Stomach (tissue), 9 donors: ENCODE data around the gene STX4. TPM values are rescaled to one million over a fixed set of nuclear protein-coding genes. Genes with fewer than 3 reads are reported as not detected.

Source experiments
- DNase-seq, 2 donors: peaks; one replicate each; pipeline versions ENCODE4 v3.0.0 to v3.0.0-alpha.2; 2013 to 2019
- H3K27ac ChIP-seq, 5 donors: fragments of 200-600 bp in 4 of 5; sonication (generic) in 4 of 5; one replicate each; pipeline ENCODE4 v1.5.1; 2013 to 2019; ENCODE audit warnings: mild to moderate bottlenecking in 1 of 5, moderate library complexity in 1 of 5
- H3K27me3 ChIP-seq, 3 donors: fragments of 200-600 bp; sonication (generic); one replicate each; pipeline ENCODE4 v1.5.1; 2017 to 2019; ENCODE audit warnings: mixed run types in 1 of 3
- H3K36me3 ChIP-seq, 4 donors: fragments of 200-600 bp; sonication (generic); 1 replicate in 3 of 4; 2 replicates in 1 of 4; pipeline ENCODE4 v1.5.1; 2016 to 2019
- H3K4me1 ChIP-seq, 4 donors: fragments of 200-600 bp; sonication (generic); one replicate each; pipeline ENCODE4 v1.5.1; 2016 to 2019
- H3K4me3 ChIP-seq, 4 donors: fragments of 200-600 bp; sonication (generic) in 3 of 4; one replicate each; pipeline ENCODE4 v1.5.1; 2016 to 2019; ENCODE audit warnings: mild to moderate bottlenecking in 1 of 4
- H3K9me3 ChIP-seq, 4 donors: fragments of 200-600 bp; sonication (generic); one replicate each; pipeline ENCODE4 v1.5.1; 2016 to 2019
- CTCF ChIP-seq, 7 experiments: fragments of 450-650 bp in 4 of 7; fragments of 200-600 bp in 3 of 7; sonication (generic) in 3 of 7; IDR thresholded peaks; one replicate each; pipeline ENCODE4 v1.5.1; 2016 to 2019; ENCODE audit warnings: antibody characterized with exemption in 7 of 7, control low read depth in 2 of 7, mild to moderate bottlenecking in 1 of 7
- EP300 ChIP-seq: sonication (generic); formaldehyde crosslinking; IDR thresholded peaks from one replicate; pipeline ENCODE4 v1.6.1; 2017; ENCODE audit warnings: antibody characterized with exemption
- POLR2A ChIP-seq, 4 donors: fragments of 450-650 bp; IDR thresholded peaks; one replicate each; pipeline ENCODE4 v1.6.1; 2016; ENCODE audit warnings: antibody characterized with exemption in 4 of 4, control low read depth in 2 of 4, mild to moderate bottlenecking in 1 of 4, moderate library complexity in 1 of 4
- POLR2AphosphoS5 ChIP-seq, 3 donors: sonication (generic); formaldehyde crosslinking; IDR thresholded peaks; one replicate each; pipeline ENCODE4 v1.6.1; 2016; ENCODE audit warnings: antibody characterized with exemption in 3 of 3
- WGBS, 5 donors: extraction: QIAGEN DNeasy Blood & Tissue Kit in 3 of 5; methylation state at CpG; one replicate each; pipeline versions ENCODE4 v1.1.5 to v1.1.7; 2013 to 2018; 5-methylcytosine and 5-hydroxymethylcytosine counted together
- intact Hi-C: fragments of 100-400 bp; cut with DNase I; formaldehyde crosslinking; loops from one replicate; pipeline ENCODE4 v1.15.1; 2023; ENCODE audit warnings: low total_unique reads
- polyA plus RNA-seq, 3 donors: library from polyadenylated mRNA; stranded (reverse); fragments of 200-250 nt; gene quantifications; one replicate each; pipeline ENCODE4 v1.2.3, GENCODE V29; 2013
- total RNA-seq, 5 donors: library from RNA; depleted of rRNA; stranded (reverse); fragments of >200 nt; gene quantifications; one replicate each; pipeline versions ENCODE4 v1.1.0 to v1.2.3, GENCODE V29; 2014 to 2016
- donor health status: healthy with polysubstance abuse.
- donor health status: Bipolar disorder and iron deficiency.
- donor health status: healthy.

STX4 gene
- total and polyA plus RNA-seq, 8 donors, result 13.8 to 254 (median 60.2) TPM

GRCh38 chr16:31023627-31024226 lies 9.6 kb upstream of the STX4 start:
- no peak for DNase-seq
- WGBS, 5 donors, result 43 to 56% (median 51%) methylated on average over 6 of the region's 6 CpGs

GRCh38 chr16:31025339-31025738 lies 8.0 kb upstream of the STX4 start:
- Histone ChIP-seq H3K27ac (no peak overlapping the region), H3K9me3 (no peaks in the 10 kb centered on the region)

More at GRCh38 chr16:31023627-31024226, 9.6 kb upstream of the STX4 start:
- Histone ChIP-seq H3K27ac (no peak overlapping the region), H3K4me3 (no peak overlapping the region), H3K36me3 (no peaks in the 10 kb centered on the region), H3K27me3 (no peaks in the 10 kb centered on the region), H3K4me1 (peaks cover 0 to 14% (median 4%) of the 10 kb centered on the region in 4 donors), H3K9me3 (no peaks in the 10 kb centered on the region)
- TF ChIP-seq EP300 (no peak), CTCF (IDR thresholded peaks at IDR 0.05) (no peak)
- intact Hi-C loops, result no loop called here

GRCh38 chr16:31029272-31029671 lies 4.1 kb upstream of the STX4 start:
- no peak overlapping the region for H3K27ac ChIP-seq
- no peaks in the 10 kb centered on the region for H3K36me3 ChIP-seq
- TF ChIP-seq CTCF (IDR thresholded peaks at IDR 0.05), result no peak
- TF ChIP-seq POLR2A (IDR thresholded peaks at IDR 0.05), result no peak
- TF ChIP-seq EP300, result no peak
- TF ChIP-seq POLR2AphosphoS5 (IDR thresholded peaks at IDR 0.05), result no peak
- WGBS, 5 donors, result 72 to 88% (median 84%) methylated on average over 4 to 5 of the region's 5 CpGs
- DNase-seq, result no peak
- no peaks in the 10 kb centered on the region for H3K27me3 ChIP-seq
- H3K4me3 ChIP-seq, result no peak overlapping the region
- peaks cover under 1 to 16% (median 14%) of the 10 kb centered on the region in 4 donors for H3K4me1 ChIP-seq
- intact Hi-C loops, result no loop called here
- H3K9me3 ChIP-seq, result no peaks in the 10 kb centered on the region

More at GRCh38 chr16:31025339-31025738, 8.0 kb upstream of the STX4 start:
- no peaks in the 10 kb centered on the region for H3K27me3 ChIP-seq
- 83 to 88% (median 86%) methylated on average over 5 of the region's 5 CpGs for WGBS, 5 donors
- H3K4me3 ChIP-seq, result no peak overlapping the region
- H3K36me3 ChIP-seq, result no peaks in the 10 kb centered on the region
- no peak for DNase-seq
- intact Hi-C loops, result no loop called here
- TF ChIP-seq POLR2AphosphoS5 (IDR thresholded peaks at IDR 0.05) (no peak), EP300 (no peak), POLR2A (IDR thresholded peaks at IDR 0.05) (no peak), CTCF (IDR thresholded peaks at IDR 0.05) (no peak)
- H3K4me1 ChIP-seq, result peaks cover 0 to 14% (median 4%) of the 10 kb centered on the region in 4 donors

- peaks cover 11 to 20% (median 18%) of the 10 kb centered on the region in 4 donors for H3K36me3 ChIP-seq
- H3K9me3 ChIP-seq, result no peaks in the 10 kb centered on the region
- no peaks in the 10 kb centered on the region for H3K27me3 ChIP-seq
- TF ChIP-seq EP300 (no peak), POLR2AphosphoS5 (IDR thresholded peaks at IDR 0.05) (no peak), POLR2A (IDR thresholded peaks at IDR 0.05) (no peak), CTCF (IDR thresholded peaks at IDR 0.05) (no peak)
- peaks cover 5 to 35% (median 24%) of the 10 kb centered on the region in 4 donors for H3K4me1 ChIP-seq
- WGBS, 5 donors, result 78 to 86% (median 82%) methylated on average over 4 of the region's 4 CpGs
- intact Hi-C loops, result no loop called here
- H3K4me3 ChIP-seq, result no peak overlapping the region
- H3K27ac ChIP-seq, result peak overlapping the region in 1 of 5 donors; percentile 92
- DNase-seq, result no peak
These were observed 2.1 kb upstream of the STX4 start for GRCh38 chr16:31031276-31031675.
